A673 (cell line): ENCODE results near the gene ARSG.

Source experiments
- EZH2 ChIP-seq: fragments of 200-600 bp; sonication (generic); IDR thresholded peaks from 2 replicates; pipeline ENCODE4 v1.6.1; 2017; ENCODE audit warnings: borderline replicate concordance, low read depth, mild to moderate bottlenecking, mixed read lengths, antibody characterized with exemption, low read length; ENCODE audit not compliant: poor library complexity, severe bottlenecking
- TF ChIP-seq, protein P1 (sequence below): fragments of 300-800, 200-600 bp; sonication (generic); conservative IDR thresholded peaks from 2 replicates; pipeline ENCODE4 v1.5.1; 2017; ENCODE audit warnings: low read depth, mild to moderate bottlenecking, antibody characterized with exemption, low read length, moderate library complexity, mixed read lengths

DNA sequence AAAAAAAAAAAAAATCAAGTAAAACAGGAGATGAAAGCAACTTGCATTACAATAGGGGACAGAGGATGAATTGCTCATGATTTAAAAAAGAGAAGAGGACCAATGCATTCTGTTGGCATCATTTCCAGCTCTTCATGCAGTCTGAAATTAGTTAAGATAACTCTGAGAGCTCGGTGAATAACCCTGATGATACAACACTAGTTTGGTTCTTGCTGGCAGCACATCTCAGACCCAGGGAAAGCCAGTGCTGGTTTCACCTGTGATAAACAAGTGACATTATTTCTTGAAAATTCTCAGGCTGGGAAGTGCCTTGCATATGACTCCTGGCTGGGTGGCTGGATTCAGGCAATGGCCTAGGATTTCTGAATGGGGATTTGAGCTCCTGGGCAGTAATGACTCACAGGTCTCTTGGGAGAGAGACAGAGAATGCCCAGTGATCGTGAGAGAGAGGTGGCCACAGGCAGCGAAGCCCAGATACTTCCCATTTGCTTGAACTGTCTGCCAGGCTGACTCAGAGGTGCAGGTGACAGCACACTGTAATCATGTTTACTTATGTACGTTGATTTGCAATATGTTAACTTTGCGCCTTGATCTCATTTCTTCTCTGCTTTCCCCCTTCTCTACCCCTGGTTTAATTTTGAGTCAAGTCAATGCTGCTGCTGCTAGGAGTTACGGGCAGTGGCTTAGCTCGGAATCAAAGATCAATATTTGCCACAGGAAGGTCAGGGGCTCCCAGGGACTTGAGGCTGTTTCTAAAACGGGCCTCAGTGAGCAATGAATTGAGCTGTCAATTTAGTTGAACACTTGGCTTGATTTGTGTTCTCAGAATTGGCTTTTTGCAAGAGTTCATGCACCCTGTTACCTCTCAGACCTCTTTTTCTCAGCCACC lies 27.1 kb downstream of the ARSG start:
- no peak for TF ChIP-seq EZH2
- TF ChIP-seq, protein P1, sequence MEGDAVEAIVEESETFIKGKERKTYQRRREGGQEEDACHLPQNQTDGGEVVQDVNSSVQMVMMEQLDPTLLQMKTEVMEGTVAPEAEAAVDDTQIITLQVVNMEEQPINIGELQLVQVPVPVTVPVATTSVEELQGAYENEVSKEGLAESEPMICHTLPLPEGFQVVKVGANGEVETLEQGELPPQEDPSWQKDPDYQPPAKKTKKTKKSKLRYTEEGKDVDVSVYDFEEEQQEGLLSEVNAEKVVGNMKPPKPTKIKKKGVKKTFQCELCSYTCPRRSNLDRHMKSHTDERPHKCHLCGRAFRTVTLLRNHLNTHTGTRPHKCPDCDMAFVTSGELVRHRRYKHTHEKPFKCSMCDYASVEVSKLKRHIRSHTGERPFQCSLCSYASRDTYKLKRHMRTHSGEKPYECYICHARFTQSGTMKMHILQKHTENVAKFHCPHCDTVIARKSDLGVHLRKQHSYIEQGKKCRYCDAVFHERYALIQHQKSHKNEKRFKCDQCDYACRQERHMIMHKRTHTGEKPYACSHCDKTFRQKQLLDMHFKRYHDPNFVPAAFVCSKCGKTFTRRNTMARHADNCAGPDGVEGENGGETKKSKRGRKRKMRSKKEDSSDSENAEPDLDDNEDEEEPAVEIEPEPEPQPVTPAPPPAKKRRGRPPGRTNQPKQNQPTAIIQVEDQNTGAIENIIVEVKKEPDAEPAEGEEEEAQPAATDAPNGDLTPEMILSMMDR: no peak
